ENCODE data around the gene SAMD1. TPM values are rescaled to one million over a fixed set of nuclear protein-coding genes. Genes with fewer than 3 reads are reported as not detected.

The SAMD1 gene
- total and polyA plus RNA-seq, 2 experiments from 2014 or later, result 32.2 to 69.0 TPM

DNA sequence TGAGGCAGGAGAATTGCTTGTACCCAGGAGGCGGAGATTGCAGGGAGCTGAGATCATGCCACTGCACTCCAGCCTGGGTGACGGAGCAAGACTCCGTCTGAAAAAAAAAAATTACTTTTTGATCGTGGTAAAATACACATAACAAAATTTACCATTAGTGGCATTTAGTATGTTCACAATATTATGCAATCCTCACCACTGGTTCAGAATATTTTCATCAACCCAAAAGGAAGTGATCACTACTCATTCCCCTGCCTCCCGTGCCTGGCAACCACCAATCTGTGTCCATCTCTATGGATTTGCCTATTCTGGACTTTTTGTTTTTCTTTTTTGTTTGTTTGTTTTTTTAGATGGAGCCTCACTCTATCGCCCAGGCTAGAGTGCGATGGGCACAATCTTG, 27.4 kb downstream of the SAMD1 start (continued):
- TF ChIP-seq, protein P1, sequence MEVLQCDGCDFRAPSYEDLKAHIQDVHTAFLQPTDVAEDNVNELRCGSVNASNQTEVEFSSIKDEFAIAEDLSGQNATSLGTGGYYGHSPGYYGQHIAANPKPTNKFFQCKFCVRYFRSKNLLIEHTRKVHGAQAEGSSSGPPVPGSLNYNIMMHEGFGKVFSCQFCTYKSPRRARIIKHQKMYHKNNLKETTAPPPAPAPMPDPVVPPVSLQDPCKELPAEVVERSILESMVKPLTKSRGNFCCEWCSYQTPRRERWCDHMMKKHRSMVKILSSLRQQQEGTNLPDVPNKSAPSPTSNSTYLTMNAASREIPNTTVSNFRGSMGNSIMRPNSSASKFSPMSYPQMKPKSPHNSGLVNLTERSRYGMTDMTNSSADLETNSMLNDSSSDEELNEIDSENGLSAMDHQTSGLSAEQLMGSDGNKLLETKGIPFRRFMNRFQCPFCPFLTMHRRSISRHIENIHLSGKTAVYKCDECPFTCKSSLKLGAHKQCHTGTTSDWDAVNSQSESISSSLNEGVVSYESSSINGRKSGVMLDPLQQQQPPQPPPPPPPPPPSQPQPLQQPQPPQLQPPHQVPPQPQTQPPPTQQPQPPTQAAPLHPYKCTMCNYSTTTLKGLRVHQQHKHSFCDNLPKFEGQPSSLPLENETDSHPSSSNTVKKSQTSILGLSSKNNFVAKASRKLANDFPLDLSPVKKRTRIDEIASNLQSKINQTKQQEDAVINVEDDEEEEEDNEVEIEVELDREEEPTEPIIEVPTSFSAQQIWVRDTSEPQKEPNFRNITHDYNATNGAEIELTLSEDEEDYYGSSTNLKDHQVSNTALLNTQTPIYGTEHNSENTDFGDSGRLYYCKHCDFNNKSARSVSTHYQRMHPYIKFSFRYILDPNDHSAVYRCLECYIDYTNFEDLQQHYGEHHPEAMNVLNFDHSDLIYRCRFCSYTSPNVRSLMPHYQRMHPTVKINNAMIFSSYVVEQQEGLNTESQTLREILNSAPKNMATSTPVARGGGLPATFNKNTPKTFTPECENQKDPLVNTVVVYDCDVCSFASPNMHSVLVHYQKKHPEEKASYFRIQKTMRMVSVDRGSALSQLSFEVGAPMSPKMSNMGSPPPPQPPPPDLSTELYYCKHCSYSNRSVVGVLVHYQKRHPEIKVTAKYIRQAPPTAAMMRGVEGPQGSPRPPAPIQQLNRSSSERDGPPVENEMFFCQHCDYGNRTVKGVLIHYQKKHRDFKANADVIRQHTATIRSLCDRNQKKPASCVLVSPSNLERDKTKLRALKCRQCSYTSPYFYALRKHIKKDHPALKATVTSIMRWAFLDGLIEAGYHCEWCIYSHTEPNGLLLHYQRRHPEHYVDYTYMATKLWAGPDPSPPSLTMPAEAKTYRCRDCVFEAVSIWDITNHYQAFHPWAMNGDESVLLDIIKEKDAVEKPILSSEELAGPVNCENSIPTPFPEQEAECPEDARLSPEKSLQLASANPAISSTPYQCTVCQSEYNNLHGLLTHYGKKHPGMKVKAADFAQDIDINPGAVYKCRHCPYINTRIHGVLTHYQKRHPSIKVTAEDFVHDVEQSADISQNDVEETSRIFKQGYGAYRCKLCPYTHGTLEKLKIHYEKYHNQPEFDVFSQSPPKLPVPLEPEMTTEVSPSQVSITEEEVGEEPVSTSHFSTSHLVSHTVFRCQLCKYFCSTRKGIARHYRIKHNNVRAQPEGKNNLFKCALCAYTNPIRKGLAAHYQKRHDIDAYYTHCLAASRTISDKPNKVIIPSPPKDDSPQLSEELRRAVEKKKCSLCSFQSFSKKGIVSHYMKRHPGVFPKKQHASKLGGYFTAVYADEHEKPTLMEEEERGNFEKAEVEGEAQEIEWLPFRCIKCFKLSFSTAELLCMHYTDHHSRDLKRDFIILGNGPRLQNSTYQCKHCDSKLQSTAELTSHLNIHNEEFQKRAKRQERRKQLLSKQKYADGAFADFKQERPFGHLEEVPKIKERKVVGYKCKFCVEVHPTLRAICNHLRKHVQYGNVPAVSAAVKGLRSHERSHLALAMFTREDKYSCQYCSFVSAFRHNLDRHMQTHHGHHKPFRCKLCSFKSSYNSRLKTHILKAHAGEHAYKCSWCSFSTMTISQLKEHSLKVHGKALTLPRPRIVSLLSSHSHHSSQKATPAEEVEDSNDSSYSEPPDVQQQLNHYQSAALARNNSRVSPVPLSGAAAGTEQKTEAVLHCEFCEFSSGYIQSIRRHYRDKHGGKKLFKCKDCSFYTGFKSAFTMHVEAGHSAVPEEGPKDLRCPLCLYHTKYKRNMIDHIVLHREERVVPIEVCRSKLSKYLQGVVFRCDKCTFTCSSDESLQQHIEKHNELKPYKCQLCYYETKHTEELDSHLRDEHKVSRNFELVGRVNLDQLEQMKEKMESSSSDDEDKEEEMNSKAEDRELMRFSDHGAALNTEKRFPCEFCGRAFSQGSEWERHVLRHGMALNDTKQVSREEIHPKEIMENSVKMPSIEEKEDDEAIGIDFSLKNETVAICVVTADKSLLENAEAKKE (CRISPR knock-in tag; IDR thresholded peaks at IDR 0.05), result no peak
- no peak for TF ChIP-seq CREB1 (CRISPR knock-in tag; IDR thresholded peaks at IDR 0.05; ENCODE audit: low read depth)

DNA sequence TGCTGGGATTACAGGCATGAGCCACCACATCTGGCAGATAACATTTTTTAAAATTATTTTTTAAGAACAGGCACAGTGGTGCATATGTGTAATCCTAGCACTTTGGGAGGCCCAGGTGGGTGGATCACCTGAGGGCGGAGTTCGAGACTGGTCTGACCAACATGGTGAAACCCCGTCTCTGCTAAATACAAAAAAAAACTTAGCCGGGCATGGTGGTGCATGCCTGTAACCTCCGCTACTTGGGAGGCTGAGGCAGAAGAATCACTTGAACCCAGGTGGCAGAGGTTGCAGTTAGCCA, 28.0 kb downstream of the SAMD1 start:
- Histone ChIP-seq H3K4me3 (no peak overlapping the region), H3K27me3 (ENCODE audit: insufficient read depth) (peaks cover 25% of the 10 kb centered on the region), H3K36me3 (ENCODE audit: insufficient read depth) (no peaks in the 10 kb centered on the region), H3K79me2 (replicated peaks; ENCODE audit: insufficient read depth) (no peaks in the 10 kb centered on the region), H3K27ac (ENCODE audit: low read depth) (no peak overlapping the region), H3F3A (replicated peaks; ENCODE audit: low read depth) (0 out of 2 replicates have a peak, but pooled peaks cover 5% of the 10 kb centered on the region), H2AFZ (no peak overlapping the region), H4K20me1 (replicated peaks; ENCODE audit: insufficient read depth) (no peaks in the 10 kb centered on the region), H3K4me2 (no peak overlapping the region), H3K9me2 (ENCODE audit: insufficient read depth) (no peaks in the 10 kb centered on the region), H3K4me1 (ENCODE audit: insufficient read depth) (peaks cover 8% of the 10 kb centered on the region; the same call in 1 of the 2 replicates)
- Mint-ChIP-seq H3K9me3 (no peaks in the 10 kb centered on the region), H3K4me1 (peaks cover 10% of the 10 kb centered on the region), H3K4me3 (no peak overlapping the region), H3K36me3 (ENCODE audit: low read depth) (no peaks in the 10 kb centered on the region), H3K27ac (no peak overlapping the region), H3K27me3 (ENCODE audit: insufficient read depth, low read depth, poor library complexity) (peaks cover 27% of the 10 kb centered on the region)
- DNase-seq (ENCODE audit: low spot score) (no peak), ATAC-seq (no peak)
- TF ChIP-seq EZH2 (IDR thresholded peaks at IDR 0.05; ENCODE audit: low read depth, unreplicated experiment), result no peak
- TF ChIP-seq STAT1 (IDR thresholded peaks at IDR 0.05; ENCODE audit: unreplicated experiment), result no peak
- TF ChIP-seq JUNB (IDR thresholded peaks at IDR 0.05; ENCODE audit: unreplicated experiment), result no peak
- TF ChIP-seq ZNF114 (CRISPR knock-in tag; IDR thresholded peaks at IDR 0.05), result no peak
- TF ChIP-seq, protein P2, sequence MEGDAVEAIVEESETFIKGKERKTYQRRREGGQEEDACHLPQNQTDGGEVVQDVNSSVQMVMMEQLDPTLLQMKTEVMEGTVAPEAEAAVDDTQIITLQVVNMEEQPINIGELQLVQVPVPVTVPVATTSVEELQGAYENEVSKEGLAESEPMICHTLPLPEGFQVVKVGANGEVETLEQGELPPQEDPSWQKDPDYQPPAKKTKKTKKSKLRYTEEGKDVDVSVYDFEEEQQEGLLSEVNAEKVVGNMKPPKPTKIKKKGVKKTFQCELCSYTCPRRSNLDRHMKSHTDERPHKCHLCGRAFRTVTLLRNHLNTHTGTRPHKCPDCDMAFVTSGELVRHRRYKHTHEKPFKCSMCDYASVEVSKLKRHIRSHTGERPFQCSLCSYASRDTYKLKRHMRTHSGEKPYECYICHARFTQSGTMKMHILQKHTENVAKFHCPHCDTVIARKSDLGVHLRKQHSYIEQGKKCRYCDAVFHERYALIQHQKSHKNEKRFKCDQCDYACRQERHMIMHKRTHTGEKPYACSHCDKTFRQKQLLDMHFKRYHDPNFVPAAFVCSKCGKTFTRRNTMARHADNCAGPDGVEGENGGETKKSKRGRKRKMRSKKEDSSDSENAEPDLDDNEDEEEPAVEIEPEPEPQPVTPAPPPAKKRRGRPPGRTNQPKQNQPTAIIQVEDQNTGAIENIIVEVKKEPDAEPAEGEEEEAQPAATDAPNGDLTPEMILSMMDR (conservative IDR thresholded peaks at IDR 0.05; ENCODE audit: low read depth in 2 of 2), result no peak
